ENCODE results near the gene TRNP1.

DNA sequence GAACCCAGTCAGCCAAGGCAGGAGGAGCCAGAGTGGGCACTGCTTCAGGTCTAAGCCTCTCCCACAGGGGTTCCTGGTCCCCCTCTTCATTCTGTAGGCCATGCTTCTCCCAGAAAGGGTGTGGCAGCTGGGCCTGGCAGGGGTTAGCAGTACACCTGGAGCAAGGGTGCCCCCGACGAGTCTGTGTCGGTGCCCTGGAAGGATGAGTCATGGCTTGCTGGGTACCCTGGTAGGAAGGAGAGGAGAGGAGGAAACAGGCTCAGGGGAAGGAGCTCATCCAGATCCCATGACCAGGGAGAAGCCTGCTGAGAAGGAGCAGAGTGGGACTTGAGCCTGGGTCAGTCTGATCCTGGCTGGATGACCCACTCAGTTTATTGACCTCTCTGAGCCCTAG is 43.6 kb upstream of the TRNP1 start:
- TF ChIP-seq, protein P1, sequence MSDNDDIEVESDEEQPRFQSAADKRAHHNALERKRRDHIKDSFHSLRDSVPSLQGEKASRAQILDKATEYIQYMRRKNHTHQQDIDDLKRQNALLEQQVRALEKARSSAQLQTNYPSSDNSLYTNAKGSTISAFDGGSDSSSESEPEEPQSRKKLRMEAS (IDR thresholded peaks at IDR 0.05; ENCODE audit: low read depth, low read length) = no peak
- TF ChIP-seq, protein P2, sequence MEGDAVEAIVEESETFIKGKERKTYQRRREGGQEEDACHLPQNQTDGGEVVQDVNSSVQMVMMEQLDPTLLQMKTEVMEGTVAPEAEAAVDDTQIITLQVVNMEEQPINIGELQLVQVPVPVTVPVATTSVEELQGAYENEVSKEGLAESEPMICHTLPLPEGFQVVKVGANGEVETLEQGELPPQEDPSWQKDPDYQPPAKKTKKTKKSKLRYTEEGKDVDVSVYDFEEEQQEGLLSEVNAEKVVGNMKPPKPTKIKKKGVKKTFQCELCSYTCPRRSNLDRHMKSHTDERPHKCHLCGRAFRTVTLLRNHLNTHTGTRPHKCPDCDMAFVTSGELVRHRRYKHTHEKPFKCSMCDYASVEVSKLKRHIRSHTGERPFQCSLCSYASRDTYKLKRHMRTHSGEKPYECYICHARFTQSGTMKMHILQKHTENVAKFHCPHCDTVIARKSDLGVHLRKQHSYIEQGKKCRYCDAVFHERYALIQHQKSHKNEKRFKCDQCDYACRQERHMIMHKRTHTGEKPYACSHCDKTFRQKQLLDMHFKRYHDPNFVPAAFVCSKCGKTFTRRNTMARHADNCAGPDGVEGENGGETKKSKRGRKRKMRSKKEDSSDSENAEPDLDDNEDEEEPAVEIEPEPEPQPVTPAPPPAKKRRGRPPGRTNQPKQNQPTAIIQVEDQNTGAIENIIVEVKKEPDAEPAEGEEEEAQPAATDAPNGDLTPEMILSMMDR (IDR thresholded peaks at IDR 0.05; ENCODE audit: low read depth, low read length) = no peak

Data from NB4 (cell line).